HG03066 (cell line): Measurements from ENCODE around the gene ARL4D.
"Not testable (repeated sequence)": the region's sequence is repeated elsewhere in the genome, so short reads cannot be mapped to it uniquely, and the experiment has no call there.

Experiments
- ATAC-seq: cut with Tn5 transposase; IDR thresholded peaks from one replicate; pipeline ENCODE4 v1.9.1; 2021; ENCODE audit warnings: low read depth; ENCODE audit not compliant: unreplicated experiment

The ARL4D gene

GRCh38 chr17:43418441-43419374, 19.9 kb downstream of the ARL4D start:
- ATAC-seq: no peak

DNA sequence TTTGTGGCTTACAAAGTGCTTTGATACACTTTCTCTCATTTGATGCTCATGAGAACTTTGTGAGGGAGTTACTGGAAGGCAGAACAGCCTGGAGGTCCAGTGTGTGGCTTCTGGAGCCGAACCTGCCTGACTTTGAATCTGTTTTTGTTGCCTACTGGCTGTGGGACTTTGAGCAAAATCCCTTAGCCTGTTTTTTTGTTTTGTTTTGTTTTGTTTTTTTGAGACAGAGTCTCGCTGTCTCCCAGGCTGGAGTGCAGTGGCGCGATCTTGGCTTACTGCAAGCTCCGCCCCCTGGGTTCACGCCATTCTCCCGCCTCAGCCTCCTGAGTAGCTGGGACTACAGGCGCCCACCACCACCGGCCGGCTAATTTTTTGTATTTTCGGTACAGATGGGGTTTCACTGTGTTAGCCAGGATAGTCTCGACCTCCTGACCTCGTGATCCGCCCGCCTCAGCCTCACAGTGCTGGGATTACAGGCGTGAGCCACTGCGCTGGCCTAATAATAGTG, 20.6 kb downstream of the ARL4D start:
- not testable (repeated sequence) for ATAC-seq

GRCh38 chr17:43423777-43424455, 25.1 kb downstream of the ARL4D start:
- no peak for ATAC-seq

DNA sequence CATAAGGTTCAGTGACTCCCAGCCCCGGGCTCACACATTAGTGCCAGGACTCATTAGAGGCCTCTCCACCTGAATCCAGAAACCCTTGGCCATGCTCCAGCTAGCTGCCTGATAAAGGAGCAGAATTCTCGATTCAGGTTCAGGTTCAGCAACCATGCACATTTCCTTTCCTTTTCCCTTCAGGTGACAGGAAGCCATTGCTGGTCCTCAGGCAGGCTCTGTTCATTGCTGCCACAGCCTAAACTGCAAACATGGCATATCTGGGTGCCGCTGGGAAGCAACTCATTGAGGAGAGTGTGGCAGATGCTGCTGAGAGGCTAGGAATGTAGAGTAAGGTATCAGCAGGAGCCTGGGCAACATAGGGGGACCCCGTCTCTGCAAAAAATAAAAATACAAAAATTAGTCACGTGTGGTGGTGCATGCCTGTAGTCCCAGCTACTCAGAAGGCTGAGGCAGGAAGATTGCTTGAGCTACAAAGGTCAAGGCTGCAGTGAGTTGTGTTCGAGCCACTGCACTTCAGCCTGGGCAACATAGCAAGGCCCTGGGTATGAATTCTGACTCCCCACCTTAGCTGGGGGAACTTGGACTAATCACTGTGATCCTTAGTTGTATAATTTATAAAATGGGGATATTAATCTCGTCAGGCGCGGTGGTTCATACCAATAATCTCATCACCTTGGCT, 28.7 kb downstream of the ARL4D start:
- no peak for ATAC-seq

- no peak for ATAC-seq
Observed at GRCh38 chr17:43428524-43428923, 29.7 kb downstream of the ARL4D start.

- no peak for ATAC-seq
Observed at GRCh38 chr17:43430936-43431713, 32.3 kb downstream of the ARL4D start.

DNA sequence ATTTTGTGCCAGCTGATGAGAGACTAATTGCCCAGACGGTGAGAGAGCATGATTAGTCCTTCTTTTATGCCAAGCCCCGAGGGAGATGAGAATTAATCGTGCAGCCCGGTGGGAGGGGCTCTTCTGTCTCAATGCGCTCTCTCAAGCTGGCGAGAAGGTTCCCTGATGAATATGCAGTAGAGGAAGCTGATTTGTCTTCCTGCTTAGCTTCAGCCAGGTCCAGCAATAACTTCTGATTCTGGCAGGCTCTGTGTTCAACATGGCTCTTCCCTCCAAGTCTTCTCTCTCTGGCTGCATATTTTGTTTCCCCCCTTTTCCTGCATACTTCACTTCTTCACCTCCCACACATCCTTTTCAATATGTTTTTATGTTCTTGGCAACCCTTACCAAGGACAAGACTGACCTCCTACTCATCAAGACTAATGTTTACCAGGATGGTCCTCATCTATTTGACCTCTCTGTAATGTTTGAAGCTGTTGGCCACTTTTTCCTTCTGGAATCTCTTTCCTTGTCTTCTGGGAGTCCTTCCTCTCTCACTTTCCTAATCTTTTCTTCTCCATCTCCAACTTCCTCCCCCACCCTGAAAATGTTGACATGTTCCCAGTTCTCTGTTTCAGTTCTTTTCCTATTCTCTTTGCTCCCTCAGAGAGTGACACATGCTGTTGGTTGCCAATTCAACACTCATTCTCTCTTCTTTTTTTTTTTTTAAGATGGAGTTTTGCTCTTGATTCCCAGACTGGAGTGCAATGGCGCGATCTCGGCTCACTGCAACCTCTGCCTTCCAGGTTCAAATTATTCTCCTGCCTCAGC, 33.1 kb downstream of the ARL4D start:
- ATAC-seq: no peak

DNA sequence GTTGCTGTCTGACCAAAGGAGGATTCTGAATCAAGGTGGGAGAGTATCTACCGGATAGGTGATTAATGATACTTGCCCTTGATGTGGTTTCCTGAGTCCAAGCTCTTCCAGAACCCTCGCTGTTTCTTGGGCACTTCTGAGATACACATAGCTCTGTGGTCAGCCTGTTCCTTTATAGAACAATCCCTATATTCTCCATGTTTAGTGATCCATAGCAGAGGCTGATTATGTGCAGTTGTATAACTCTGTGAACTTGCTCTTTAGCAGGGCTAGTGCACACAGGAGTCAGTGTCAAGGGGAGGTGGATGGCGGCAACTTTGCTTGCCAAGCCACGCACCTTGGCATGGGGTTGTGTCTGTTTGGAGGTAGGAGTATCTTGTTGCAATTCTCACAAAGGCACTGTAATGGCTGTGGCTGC, 36.1 kb downstream of the ARL4D start:
- ATAC-seq: no peak

DNA sequence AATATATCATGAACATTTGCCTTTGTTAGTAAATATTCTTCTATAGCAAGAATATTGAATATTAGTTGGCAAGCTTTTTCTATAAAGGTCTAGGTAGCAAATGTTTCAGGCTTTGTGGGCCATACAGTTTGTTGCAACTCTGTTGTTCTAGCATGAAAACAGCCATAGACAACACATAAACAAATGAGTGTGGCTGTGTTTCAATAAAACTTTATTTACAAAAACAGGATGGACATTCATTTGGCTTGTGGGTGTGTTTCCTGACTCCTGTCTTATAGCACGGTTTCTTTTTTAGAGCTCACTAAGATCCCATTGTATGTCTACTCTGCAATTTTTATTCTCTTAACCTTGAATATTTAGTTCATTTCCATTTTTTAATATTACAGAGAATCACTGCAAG, 39.0 kb downstream of the ARL4D start:
- ATAC-seq: no peak

GRCh38 chr17:43438626-43439025, 39.8 kb downstream of the ARL4D start:
- no peak for ATAC-seq

DNA sequence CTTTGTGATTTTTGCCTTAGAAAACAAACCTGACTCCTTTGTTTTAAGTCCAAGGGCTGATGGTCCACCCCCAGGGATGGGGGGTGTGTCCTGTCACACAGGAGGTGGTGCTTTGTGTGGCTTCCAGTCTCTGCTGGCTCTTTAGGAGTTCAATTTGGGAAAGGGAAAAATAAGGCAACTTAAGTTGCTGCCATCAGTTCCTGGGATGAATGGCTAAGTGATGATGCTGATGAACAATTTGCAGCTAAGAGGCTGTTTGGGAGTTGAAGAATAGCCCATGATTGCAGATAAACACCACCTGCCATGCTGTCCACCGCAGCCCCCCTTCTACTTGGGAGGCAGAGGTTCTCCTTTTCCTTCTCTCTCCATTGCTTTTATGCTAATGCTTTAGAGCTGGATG, 40.2 kb downstream of the ARL4D start:
- ATAC-seq: no peak

DNA sequence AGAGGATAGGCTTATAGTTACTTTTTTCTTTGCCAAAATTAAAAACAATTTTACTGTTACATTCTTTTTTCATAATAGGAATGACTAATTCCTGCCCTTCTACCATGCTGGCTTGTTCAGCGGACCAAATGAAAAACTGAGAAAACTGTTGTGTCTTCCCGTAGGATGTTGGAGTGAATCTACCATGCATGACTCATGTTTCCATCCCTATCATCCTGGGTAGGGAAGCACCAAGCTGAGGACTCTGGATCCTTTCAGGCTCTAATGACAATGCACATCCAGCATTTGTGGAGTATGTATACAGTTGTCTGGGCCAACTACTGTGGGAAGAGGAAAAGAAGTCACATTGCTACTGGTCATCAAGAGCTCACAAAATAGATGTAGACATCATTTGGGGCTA, 43.9 kb downstream of the ARL4D start:
- ATAC-seq: no peak

DNA sequence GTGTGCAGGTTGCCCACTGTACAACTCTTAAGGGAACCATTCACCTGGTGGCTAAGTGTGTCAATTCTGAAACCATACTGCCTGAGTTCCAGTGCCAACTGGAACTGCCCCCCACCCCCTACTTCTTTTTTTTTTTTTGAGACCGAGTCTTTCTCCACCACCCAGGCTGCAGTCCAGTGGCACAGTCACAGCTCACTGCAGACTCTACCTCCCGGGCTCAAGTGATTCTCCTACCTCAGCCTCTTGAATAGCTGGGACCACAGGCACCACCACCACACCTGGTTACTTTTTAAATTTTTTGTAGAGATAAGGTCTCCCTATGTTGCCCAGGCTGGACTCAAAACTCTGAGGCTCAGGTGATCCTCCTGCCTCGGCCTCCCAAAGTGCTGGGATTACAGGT, 44.6 kb downstream of the ARL4D start:
- ATAC-seq: no peak

DNA sequence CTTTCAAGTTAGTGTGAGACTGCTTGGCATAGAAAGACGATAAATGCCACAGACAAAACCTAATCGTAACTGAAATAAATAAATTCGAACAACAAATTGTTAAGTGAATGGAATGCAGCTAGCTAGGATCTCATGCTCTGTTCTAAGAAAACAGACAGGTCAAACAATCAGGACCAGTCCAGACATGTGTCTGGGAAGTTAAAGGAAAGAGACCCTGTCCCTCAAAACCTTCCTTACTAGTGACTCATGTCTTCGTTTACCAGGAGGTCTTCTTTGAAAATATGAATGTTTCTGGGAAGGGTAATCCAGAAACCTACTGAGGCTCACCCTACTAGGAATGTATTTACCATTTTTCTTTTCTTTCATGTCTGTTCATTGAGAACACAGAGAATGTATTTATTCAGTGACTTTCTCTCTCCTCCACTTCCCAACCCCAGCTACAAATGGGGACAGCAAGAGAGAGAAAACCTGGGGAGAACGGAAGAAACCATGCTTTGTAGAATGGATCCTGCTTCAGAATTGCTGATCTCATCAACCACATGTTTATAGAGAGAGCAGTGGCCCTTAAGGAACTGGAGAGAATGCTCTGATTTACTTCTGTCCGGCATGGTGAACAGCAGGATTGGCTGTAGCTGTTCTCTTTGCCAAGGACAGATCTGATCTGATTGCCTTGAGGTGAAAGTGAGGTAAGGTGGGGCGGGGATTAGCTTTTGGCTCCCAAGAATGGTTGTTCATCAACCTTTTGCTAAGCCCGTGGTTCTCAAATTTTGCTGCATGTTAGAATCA, 45.6 kb downstream of the ARL4D start:
- ATAC-seq: no peak

GRCh38 chr17:43445009-43445589, 46.3 kb downstream of the ARL4D start:
- ATAC-seq: no peak

DNA sequence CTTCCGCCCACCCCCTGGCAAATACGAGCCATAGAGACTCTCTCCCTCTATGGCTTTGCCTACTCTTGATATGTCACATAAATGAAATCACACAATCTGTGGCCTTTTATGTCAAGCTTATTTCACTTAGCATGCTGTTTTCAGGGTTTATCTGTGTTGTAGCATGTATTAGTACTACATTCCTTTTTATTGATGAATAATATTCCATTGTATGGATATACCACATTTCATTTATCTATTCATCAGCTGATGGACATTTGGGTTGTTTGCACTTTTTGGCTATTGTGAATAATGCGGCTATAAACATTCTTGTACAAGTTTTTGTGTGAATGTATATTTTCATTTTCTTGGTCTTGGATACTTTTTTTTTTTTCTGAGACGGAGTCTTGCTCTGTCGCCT, 48.0 kb downstream of the ARL4D start:
- ATAC-seq: no peak

- no peak for ATAC-seq
Observed at GRCh38 chr17:43448720-43449469, 50.1 kb downstream of the ARL4D start.
